ENCODE measurements around the gene MRPL42.

GRCh38 chr12:93460902-93461301, 6.4 kb upstream of the MRPL42 start:
- no peak for TF ChIP-seq CTCF (conservative IDR thresholded peaks at IDR 0.05)
- TF ChIP-seq EZH2 (IDR thresholded peaks at IDR 0.05; ENCODE audit: low read depth) = no peak

Data from PC-9 (cell line).